SU-DHL-6 (cell line): Measurements from ENCODE around the gene OXA1L.

Experiments used
- H2AFZ ChIP-seq: fragments of 200-600 bp; sonication (generic); 2 replicates; pipeline ENCODE4 v1.6.1; 2014; ENCODE audit warnings: low read depth, mild to moderate bottlenecking, moderate library complexity, mixed read lengths, antibody characterized with exemption, low read length; ENCODE audit not compliant: severe bottlenecking
- H3F3A ChIP-seq: fragments of 200-600 bp; shearing (Covaris generic); 2 replicates; pipeline ENCODE4 v1.6.0; 2016; ENCODE audit warnings: antibody characterized with exemption, mild to moderate bottlenecking; ENCODE audit not compliant: insufficient read depth
- H3K27ac ChIP-seq: fragments of 200-600 bp; sonication (generic); 2 replicates; pipeline ENCODE4 v1.5.1; 2016; ENCODE audit warnings: low read depth, mild to moderate bottlenecking, low read length, moderate library complexity, mixed read lengths
- H3K27me3 ChIP-seq: fragments of 200-600 bp; sonication (generic), shearing (Covaris generic); 2 replicates; pipeline ENCODE4 v1.6.0; 2014; ENCODE audit warnings: mild to moderate bottlenecking, low read length
- H3K36me3 ChIP-seq: fragments of 200-600 bp; sonication (generic); 2 replicates; pipeline ENCODE4 v1.6.1; 2014; ENCODE audit warnings: mild to moderate bottlenecking, low read length, mixed read lengths
- H3K4me2 ChIP-seq: fragments of 300-600, 200-600 bp; shearing (Covaris generic), sonication (generic); 2 replicates; pipeline ENCODE4 v1.6.0; 2014; ENCODE audit warnings: low read length, low read depth, mild to moderate bottlenecking; ENCODE audit not compliant: poor library complexity, severe bottlenecking
- H3K4me3 ChIP-seq: fragments of 200-600 bp; sonication (generic); 2 replicates; pipeline ENCODE4 v1.5.1; 2014; ENCODE audit warnings: antibody characterized with exemption, low read length, mild to moderate bottlenecking, mixed read lengths; ENCODE audit not compliant: insufficient read depth, poor library complexity, severe bottlenecking
- H3K79me2 ChIP-seq: fragments of 200-600 bp; sonication (generic); 2 replicates; pipeline ENCODE4 v1.6.1; 2014; ENCODE audit warnings: mild to moderate bottlenecking, low read length, moderate library complexity; ENCODE audit not compliant: insufficient read depth
- H3K9ac ChIP-seq: fragments of 200-600 bp; sonication (generic); 2 replicates; pipeline ENCODE4 v1.7.0; 2014; ENCODE audit warnings: mild to moderate bottlenecking, low read length
- H3K9me2 ChIP-seq: fragments of 200-600 bp; sonication (generic); replicated peaks from 2 replicates; pipeline ENCODE4 v1.6.1; 2014; ENCODE audit warnings: low read length; ENCODE audit not compliant: insufficient read depth
- H3K9me3 ChIP-seq: fragments of 200-600 bp; sonication (generic); 2 replicates; pipeline ENCODE4 v1.6.1; 2014; ENCODE audit warnings: low read length, mixed read lengths; ENCODE audit not compliant: insufficient read depth
- H4K20me1 ChIP-seq: fragments of 200-600 bp; sonication (generic); 2 replicates; pipeline ENCODE4 v1.6.1; 2014; ENCODE audit warnings: low read depth, mild to moderate bottlenecking, antibody characterized with exemption, low read length, moderate library complexity, mixed read lengths
- EZH2phosphoT487 ChIP-seq: fragments of 200-600 bp; sonication (generic), shearing (Covaris generic); conservative IDR thresholded peaks from 2 replicates; pipeline ENCODE4 v1.6.1; 2018; ENCODE audit warnings: mild to moderate bottlenecking, antibody characterized with exemption, low read length, moderate library complexity, mixed read lengths
- TF ChIP-seq, protein P1 (sequence below): fragments of 200-600 bp; sonication (generic); IDR thresholded peaks from one replicate; pipeline ENCODE4 v1.5.1; 2017; ENCODE audit warnings: antibody characterized with exemption, mild to moderate bottlenecking, low read length, moderate library complexity; ENCODE audit not compliant: insufficient read depth, poor library complexity, severe bottlenecking

OXA1L gene

DNA sequence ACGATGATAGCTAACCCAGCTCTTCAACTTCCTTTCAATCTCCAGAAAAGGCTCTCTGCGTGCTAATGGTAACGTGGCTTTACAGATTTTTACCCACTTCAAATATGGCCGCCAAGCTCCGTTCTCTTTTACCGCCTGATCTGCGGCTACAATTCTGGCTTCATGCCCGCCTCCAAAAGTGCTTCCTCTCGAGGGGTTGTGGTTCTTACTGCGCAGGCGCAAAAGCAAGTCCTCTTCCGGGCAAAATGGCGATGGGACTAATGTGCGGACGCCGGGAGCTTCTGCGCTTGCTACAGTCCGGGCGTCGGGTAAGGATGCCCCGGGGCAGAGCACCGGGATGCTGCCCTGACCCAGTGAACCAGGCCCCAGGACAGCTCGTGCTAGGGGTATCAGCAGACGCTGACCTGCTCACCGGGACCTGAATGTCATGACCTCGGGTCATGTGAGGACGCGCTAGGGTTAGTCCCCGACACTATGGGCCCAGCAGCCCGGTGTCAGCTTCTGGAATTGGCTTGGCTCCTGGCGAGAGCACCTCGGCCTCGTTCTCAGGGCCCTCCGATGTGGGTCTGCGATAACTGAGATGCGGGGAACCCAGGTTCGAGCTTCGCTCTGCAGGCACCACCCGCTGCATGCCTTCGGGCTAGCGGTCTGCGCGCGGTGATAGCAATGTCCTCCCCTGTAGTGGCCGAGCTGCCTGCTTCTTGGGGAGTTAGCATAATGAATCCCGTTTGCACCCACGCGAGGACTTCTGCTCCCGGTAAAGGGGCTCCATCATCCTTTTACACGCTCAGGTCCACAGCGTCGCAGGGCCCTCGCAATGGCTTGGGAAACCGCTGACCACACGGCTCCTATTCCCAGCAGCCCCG lies at the start of gene OXA1L:
OXA1L (plus strand) TSS at position 232 of the 866 bp plus-strand sequence; CDS start at position 246, 14 bp downstream.
- H4K20me1 ChIP-seq = no peaks in the 10 kb centered on the region; the same call in 1 of the 2 replicates
- peak within 1 kb of the TSS; percentile 85 for H3K4me2 ChIP-seq
- H3K27me3 ChIP-seq = no peaks in the 10 kb centered on the region
- peaks cover 10% of the 10 kb centered on the region; the same call in 1 of the 2 replicates for H3F3A ChIP-seq
- H3K4me3 ChIP-seq = peak within 1 kb of the TSS; percentile 78
- peaks cover 13% of the 10 kb centered on the region for H3K36me3 ChIP-seq
- TF ChIP-seq, protein P1, sequence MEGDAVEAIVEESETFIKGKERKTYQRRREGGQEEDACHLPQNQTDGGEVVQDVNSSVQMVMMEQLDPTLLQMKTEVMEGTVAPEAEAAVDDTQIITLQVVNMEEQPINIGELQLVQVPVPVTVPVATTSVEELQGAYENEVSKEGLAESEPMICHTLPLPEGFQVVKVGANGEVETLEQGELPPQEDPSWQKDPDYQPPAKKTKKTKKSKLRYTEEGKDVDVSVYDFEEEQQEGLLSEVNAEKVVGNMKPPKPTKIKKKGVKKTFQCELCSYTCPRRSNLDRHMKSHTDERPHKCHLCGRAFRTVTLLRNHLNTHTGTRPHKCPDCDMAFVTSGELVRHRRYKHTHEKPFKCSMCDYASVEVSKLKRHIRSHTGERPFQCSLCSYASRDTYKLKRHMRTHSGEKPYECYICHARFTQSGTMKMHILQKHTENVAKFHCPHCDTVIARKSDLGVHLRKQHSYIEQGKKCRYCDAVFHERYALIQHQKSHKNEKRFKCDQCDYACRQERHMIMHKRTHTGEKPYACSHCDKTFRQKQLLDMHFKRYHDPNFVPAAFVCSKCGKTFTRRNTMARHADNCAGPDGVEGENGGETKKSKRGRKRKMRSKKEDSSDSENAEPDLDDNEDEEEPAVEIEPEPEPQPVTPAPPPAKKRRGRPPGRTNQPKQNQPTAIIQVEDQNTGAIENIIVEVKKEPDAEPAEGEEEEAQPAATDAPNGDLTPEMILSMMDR = no peak
- no peak for TF ChIP-seq EZH2phosphoT487
- H3K9me3 ChIP-seq = no peaks in the 10 kb centered on the region
- no peaks in the 10 kb centered on the region for H3K9me2 ChIP-seq
- H3K27ac ChIP-seq = peak within 1 kb of the TSS; percentile 62
- peak within 1 kb of the TSS; percentile 85 for H3K9ac ChIP-seq
- H2AFZ ChIP-seq = peak within 1 kb of the TSS; percentile 57
- H3K79me2 ChIP-seq = peaks cover 29% of the 10 kb centered on the region

DNA sequence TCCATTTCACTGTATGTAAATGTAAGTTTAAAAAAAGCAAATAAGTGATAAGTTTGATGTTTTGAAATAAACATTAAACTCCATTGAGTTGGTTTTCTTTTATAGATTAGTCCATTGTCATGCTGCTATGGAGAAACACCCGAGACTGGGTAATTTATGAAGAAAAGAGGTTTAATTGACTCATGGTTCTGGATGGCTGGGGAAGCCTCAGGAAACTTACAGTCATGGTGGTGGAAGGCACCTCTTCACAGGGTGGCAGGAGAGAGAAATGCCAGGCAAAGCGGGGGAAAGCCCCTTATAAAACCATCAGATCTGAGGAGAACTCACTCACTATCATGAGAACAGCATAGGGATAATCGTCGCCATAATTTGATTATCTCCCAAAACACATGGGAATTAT lies 48.4 kb upstream of the OXA1L start:
- H3K27me3 ChIP-seq = no peaks in the 10 kb centered on the region
- H4K20me1 ChIP-seq = no peaks in the 10 kb centered on the region
- no peak overlapping the region for H3K27ac ChIP-seq
- H3K9me2 ChIP-seq = no peaks in the 10 kb centered on the region
- no peak overlapping the region for H3K9ac ChIP-seq
- TF ChIP-seq, protein P1 = no peak
- TF ChIP-seq EZH2phosphoT487 = no peak
- no peaks in the 10 kb centered on the region for H3K36me3 ChIP-seq
- no peaks in the 10 kb centered on the region for H3K79me2 ChIP-seq
- H3K4me2 ChIP-seq = no peak overlapping the region
- no peak overlapping the region for H2AFZ ChIP-seq
- H3K9me3 ChIP-seq = no peaks in the 10 kb centered on the region
- H3K4me3 ChIP-seq = no peak overlapping the region
- H3F3A ChIP-seq = no peaks in the 10 kb centered on the region

DNA sequence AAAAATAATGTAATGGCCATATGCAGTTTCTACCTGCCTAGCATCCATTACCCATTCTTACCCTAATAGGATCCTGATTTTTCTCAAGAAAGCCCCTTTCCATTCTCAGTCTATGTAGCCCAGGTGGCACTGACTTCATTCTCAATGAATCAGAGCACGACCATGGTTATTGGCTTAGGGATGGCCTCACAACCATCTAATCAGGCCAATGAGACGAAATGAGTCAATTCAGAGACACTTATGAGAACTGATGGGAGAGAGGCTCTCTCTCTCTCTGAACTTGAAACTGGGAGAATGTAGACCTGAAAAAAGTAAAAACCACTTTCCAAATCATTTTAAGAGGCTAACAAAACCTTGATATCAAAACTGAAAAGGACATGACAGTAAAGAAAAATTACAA lies 45.3 kb upstream of the OXA1L start:
- H3F3A ChIP-seq = no peaks in the 10 kb centered on the region
- no peaks in the 10 kb centered on the region for H3K9me2 ChIP-seq
- no peak overlapping the region for H3K4me2 ChIP-seq
- H3K27me3 ChIP-seq = no peaks in the 10 kb centered on the region
- no peak overlapping the region for H2AFZ ChIP-seq
- no peaks in the 10 kb centered on the region for H3K9me3 ChIP-seq
- H3K4me3 ChIP-seq = no peak overlapping the region
- no peaks in the 10 kb centered on the region for H4K20me1 ChIP-seq
- H3K79me2 ChIP-seq = no peaks in the 10 kb centered on the region
- no peak overlapping the region for H3K27ac ChIP-seq
- H3K9ac ChIP-seq = no peak overlapping the region
- TF ChIP-seq EZH2phosphoT487 = no peak
- TF ChIP-seq, protein P1 = no peak
- H3K36me3 ChIP-seq = no peaks in the 10 kb centered on the region
